Renal cortical epithelial cell (primary cell): ENCODE data around the gene RAB15. TPM values are rescaled to one million over a fixed set of nuclear protein-coding genes. Genes with fewer than 3 reads are reported as not detected.

ENCODE experiments used
- DNase-seq: peaks from one replicate; pipeline ENCODE4 v3.0.0-alpha.2; 2011; ENCODE audit warnings: low read depth
- total RNA-seq: library from RNA; depleted of rRNA; stranded (reverse); fragments of >200 nt; gene quantifications from 2 replicates; pipeline ENCODE4 v1.2.3, GENCODE V29; 2014

The RAB15 gene
- total RNA-seq, 1 donor from 2014 or later = 7.4 TPM

- DNase-seq = no peak
Observed at GRCh38 chr14:64990296-64990695, 18.2 kb upstream of the RAB15 start.

GRCh38 chr14:64987438-64987767 lies 15.3 kb upstream of the RAB15 start:
- no peak for DNase-seq

- DNase-seq = peak; percentile 89
Observed at GRCh38 chr14:64986648-64987437, 14.7 kb upstream of the RAB15 start, which contains the start of gene FNTB. TSS of gene FNTB (plus strand) at chr14:64986895. CDS start at chr14:64986954, 59 bp downstream.

- DNase-seq = peak; percentile 71
Observed at GRCh38 chr14:64983439-64984310, 11.5 kb upstream of the RAB15 start.

GRCh38 chr14:64979336-64980074 lies 7.4 kb upstream of the RAB15 start:
- peak; percentile 65 for DNase-seq

- DNase-seq = no peak
Observed at GRCh38 chr14:64974563-64974962, 2.4 kb upstream of the RAB15 start.

GRCh38 chr14:64973826-64974225 lies 1.7 kb upstream of the RAB15 start:
- no peak for DNase-seq

GRCh38 chr14:64973026-64973442 lies 898 bp upstream of the RAB15 start:
- no peak for DNase-seq

- no peak for DNase-seq
Observed at GRCh38 chr14:64971491-64971942, 619 bp downstream of the RAB15 start.

GRCh38 chr14:64970776-64971477 lies 1.2 kb downstream of the RAB15 start:
- DNase-seq = no peak

- DNase-seq = no peak
Observed at GRCh38 chr14:64970041-64970440, 2.1 kb downstream of the RAB15 start.

- DNase-seq = no peak
Observed at GRCh38 chr14:64968651-64969050, 3.5 kb downstream of the RAB15 start.

- DNase-seq = no peak
Observed at GRCh38 chr14:64968167-64968566, 4.0 kb downstream of the RAB15 start.

- DNase-seq = no peak
Observed at GRCh38 chr14:64966976-64967375, 5.2 kb downstream of the RAB15 start.

- DNase-seq = no peak
Observed at GRCh38 chr14:64965356-64966000, 6.7 kb downstream of the RAB15 start.

GRCh38 chr14:64963611-64964010 lies 8.5 kb downstream of the RAB15 start:
- no peak for DNase-seq

GRCh38 chr14:64960762-64961276 lies 11.3 kb downstream of the RAB15 start:
- no peak for DNase-seq

- peak; percentile 39 for DNase-seq
Observed at GRCh38 chr14:64958743-64959142, 13.4 kb downstream of the RAB15 start.

- DNase-seq = no peak
Observed at GRCh38 chr14:64958201-64958600, 13.9 kb downstream of the RAB15 start.

- DNase-seq = no peak
Observed at GRCh38 chr14:64956697-64957406, 15.3 kb downstream of the RAB15 start.
